HG03039 (cell line): ENCODE measurements around the gene ZNF469.

Experiments
- ATAC-seq: cut with Tn5 transposase; IDR thresholded peaks from one replicate; pipeline ENCODE4 v1.9.1; 2021; ENCODE audit warnings: mild to moderate bottlenecking, moderate library complexity; ENCODE audit not compliant: unreplicated experiment

Gene ZNF469

DNA sequence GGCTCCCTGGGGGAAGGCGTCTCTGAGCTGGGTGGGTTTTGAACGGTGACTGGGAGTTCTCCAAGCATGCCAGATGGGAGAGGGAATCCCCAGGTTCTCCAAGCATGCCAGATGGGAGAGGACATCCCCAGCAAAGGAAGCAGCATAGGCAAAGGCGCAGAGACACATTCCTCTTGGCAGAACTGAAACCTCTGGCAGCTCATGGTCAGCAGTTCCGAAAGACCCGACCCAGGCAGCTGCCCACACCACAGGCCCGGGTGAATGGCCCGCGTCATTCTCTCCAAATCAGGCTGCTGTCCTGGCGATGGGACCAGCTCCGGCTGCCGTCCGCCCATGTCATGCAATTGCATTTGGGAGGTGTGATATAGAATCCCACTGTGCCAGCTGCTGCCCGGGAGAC, 8.0 kb downstream of the ZNF469 start:
- no peak for ATAC-seq

DNA sequence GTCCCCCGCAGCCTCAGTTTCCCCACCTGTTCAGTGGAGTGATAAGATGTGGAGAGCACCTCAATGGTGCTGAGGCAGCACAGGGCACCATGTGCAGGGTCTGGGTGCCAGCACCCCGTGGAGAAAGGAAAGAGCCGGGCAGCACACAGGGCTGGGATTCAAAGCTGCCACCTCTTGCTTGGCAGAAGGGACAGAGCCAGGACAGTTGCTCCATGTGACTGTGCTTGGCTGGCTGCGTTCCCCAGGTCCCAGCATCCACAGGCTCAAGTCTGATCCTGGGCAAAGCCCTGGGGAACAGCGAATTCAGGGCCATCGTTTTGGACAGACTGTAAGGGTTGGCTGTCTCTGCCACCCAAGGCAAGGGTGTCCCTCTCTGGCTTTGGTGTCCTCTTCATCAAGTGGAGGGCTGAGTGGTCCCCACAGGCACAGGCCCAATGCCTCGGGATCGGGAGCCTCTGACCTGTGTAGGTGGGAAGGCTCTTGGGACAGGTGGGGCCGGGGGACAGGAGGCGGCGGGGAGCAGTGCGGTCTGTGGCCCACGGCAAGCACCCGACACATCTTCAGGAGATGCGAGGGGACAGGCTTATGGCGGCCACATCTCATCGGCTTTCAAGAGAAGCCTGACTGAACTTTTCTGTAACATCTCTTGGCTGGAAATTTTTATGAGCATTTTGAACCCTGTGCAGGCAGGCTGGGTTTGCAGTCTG, 8.5 kb downstream of the ZNF469 start:
- ATAC-seq = no peak

DNA sequence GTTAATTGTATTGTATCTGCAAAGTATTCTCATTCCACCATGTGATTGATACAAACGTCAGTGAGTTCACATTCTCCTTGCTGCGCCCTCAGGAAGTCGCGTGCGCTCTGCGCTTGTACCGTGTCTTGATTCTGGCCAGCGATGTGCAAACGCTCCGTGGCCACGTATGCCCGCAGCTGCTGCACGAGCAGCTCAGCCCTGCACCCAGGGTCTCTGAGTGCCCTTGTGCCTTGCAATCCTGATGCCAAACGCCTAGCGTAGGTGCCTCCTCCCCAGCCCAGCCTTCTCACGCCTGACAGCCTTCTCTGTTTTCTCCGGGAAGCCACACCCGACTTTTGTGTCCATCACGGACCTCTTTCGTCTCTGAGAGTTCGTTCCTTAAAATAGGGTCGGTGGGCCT, 9.4 kb downstream of the ZNF469 start:
- ATAC-seq = no peak

DNA sequence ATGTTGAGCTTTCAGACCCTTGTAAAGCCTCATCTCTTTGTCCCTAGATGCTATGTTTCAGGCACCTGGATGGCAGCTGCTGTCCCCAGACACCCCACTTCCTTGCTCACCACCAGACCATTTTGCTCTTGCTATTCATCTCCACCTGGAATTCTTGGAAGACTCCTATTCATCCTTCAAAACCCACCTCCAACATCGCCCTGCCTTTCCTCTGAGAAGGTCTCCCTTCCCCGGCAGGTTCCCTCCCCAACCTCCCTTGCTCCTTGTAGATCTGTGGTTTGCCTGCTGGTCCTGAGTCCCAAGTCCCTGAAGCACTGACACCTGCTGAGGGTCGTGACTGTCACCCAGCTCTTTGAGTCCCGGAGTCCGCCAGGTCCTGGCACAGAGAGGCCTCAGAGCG, 9.9 kb downstream of the ZNF469 start:
- no peak for ATAC-seq

DNA sequence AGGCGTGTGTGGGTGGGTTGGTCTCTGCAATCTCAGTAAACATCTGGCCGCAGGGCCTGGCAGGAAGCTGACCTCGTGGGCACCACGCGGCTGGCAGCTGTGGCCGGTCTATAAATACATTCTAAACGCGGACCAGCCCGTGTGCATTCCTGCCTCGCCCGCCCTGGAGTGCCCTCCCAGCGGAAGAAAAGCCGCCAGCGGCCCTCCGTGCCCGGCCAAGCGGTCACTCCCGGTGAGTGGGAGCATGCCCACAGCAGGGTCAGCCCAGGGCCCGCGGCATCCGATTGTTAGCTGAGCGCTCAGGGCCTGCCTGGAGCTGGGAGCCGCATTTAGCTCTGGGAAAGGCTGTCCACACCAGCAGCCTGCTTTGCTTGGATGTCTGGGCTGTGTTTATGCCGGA, 10.3 kb downstream of the ZNF469 start:
- ATAC-seq = no peak

DNA sequence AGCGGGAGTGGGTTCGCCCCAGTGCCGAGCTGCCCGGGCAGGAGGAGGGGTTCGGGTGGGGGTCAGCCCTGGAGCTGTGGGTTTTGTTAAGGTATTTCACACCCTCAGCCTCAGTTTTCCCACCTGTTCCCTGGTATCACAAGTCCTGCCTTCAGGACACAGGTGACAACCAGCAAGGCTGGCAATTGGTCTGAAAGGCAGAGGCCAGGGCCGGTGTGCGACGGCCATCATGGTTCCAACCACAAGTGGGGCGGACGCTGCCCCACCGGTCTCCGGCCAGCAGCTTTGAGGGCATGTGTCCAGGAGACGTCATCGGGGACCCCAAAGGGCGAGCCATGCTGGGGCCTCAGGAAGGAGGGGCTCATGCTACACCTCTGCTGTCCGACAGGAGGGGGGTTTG, 10.8 kb downstream of the ZNF469 start:
- ATAC-seq = no peak

DNA sequence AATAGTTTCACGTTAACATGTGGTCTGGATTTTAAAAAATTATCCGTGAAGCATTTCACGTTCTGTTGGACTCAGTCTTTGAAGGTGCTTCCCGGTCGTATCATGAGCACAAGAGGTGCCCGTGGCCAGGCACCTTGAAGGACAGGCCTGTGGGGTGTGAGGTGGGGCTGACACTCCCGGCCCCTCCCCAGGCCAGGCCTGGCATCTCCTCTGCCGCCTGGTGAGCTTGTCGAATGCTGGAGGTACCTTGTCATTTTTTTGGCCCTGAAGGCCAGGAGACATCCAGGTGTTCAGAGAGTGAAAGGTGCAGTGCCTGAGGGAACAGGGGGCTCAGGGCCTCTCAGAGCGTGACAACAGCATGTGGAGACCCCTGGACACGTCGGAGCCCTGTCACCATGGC, 11.7 kb downstream of the ZNF469 start:
- no peak for ATAC-seq

DNA sequence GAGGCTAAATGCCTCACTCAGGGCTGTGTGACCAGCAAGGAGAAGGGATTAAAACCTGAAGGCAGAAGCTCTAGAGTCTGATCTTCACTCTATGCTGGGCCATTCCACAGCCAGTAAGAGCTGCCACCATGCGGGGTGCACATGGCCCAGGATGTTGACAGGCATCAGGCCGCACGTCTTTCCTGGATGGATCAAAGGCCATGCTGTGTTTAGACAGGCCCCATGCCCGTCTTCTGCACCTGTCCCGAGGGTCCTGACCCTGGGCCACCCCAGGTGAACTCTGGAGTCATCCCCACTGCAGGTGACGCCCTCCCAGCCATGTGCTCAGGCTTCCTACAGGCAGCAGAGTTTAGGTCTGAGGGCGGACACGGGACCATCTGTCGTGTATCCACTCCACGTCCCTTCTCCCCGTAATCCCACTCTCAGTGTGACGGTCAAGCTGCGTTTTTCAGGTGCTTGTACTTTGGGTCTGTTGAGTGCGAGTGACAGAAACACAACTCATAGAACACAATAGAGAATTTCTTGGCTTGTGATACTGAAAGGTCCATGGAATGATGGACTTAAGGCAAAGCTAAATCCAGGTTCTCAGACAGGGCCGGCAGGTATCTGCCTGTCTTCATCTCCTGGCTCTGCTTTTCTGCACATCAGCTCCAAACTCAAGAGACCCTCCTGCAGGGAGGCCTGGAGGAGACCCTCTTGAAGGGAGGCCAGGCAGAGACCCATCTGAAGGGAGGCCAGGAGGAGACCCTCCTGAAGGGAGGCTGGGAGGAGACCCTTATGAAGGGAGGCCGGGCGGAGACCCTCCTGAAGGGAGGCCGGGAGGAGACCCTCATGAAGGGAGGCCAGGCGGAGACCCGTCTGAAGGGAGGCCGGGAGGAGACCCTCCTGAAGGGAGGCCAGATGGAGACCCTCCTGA, 13.2 kb downstream of the ZNF469 start:
- ATAC-seq = no peak

DNA sequence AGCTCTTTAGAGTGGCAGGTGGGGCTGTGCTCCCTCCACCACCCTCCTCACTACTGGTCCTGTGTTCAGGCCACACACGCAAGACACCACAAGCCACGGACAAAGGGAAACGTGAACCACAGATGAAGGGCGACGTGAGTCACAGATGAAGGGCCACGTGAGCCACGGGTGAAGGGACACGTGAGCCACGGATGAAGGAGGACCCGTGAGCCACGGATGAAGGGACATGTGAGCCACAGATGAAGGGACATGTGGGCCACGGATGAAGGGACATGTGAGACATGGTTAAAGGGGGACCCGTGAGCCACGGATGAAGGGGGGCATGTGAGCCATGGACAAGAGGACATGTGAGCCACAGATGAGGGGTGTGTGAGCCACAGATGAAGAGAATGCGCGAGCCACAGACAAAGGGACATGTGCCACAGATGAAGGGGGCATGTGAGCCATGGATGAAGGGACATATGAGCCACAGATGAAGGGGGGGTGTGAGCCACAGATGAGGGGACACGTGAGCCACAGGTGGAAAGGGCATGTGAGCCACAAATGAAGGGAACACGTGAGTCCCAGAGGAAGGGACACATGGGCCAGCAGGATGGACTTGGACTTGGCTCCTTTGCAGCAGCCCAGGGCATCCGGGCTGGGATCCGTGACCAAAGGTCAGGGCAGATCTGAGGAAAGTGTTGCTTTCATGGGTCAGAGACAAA, 15.6 kb downstream of the ZNF469 start:
- no peak for ATAC-seq

DNA sequence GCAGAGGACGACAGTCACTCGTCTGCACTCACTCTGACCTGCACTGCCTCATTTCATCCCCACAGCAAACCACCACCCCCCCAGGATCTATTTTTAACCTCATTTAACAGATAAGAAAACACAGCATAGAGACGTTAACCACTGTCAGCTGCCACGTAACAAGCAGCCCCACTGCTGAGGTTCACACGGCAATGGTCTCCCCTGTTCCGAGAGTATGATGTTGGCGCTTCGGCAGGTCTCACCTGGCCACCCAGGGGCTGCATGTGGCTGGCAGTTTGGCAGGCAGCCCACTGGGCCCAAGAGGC, 16.1 kb downstream of the ZNF469 start:
- no peak for ATAC-seq

DNA sequence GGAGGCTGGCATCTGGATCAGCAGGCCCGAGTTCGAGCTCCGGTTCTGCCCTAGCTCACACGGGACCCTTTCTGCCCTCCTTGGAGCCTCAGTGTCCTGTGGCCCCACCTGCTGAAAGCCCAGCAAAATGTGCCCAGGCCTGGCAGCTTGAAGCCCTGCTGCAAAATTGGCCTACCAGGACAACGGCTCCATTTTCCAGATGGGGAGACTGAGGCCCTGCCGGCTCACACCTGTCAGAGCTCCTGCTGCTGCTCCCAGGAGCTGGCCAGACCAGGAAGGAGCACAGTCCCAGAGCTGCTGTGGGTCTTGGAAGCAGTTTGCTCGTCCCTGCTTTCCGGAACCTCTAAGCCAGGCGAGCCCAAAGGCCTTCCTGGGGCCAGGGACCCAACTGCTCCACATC, 17.4 kb downstream of the ZNF469 start:
- no peak for ATAC-seq

DNA sequence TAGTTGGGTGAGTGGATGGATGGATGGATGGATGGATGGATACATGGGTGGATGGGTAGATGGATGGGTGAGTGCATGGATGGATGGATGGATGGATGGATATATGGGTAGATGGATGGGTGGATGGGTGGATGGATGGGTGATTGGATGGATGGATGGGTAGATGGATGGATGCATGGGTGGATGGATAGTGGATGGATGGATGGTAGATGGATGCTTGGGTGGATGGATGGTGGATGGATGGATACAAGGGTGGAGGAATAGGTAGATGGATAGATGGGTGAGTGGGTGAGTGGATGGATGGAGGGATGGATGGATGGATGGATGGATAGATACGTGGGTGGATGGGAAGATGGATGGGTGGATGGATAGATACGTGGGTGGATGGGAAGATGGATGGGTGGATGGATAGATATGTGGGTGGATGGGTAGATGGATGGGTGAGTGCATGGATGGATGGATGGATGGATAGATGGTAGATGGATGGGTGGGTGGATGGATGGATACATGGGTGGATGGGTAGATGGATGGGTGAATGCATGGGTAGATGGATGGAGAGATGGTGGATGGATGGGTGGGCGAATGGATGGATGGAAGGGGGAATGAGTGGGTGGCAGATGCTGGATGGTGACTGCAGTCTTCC, 19.0 kb downstream of the ZNF469 start:
- ATAC-seq = no peak

DNA sequence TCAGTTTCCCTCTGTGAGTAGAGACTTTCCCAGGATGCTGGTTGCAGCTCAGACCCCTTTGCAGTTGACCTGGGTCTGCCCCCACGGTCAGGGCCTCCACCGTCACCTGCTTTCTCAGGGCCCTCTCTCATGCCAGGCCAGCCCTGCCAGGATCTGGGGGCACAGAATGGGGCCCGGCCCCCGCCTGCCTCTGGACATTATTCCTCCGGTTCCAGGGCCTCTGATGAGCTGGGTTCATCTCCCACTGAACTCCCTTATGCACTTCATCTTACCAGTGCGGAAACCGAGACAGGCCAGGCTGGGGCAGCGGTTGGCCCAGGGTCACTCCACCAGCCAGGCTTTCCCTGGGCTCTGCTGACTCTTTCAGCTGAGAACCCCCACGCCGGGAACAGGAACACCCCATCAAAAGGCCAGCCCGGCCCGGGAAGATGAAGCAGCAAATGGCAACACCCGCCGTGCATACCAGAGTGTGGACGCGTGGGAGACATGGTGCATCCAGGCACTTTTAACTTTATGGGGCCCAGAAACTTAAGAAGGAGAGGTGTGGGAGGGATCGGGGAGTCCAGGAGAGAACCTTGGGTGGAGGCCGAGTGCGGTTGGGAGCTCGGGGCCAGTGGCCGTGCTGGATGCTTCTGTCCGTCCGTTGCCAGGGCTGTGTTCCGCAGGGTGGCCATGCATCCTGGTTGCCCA, 19.9 kb downstream of the ZNF469 start:
- no peak for ATAC-seq

DNA sequence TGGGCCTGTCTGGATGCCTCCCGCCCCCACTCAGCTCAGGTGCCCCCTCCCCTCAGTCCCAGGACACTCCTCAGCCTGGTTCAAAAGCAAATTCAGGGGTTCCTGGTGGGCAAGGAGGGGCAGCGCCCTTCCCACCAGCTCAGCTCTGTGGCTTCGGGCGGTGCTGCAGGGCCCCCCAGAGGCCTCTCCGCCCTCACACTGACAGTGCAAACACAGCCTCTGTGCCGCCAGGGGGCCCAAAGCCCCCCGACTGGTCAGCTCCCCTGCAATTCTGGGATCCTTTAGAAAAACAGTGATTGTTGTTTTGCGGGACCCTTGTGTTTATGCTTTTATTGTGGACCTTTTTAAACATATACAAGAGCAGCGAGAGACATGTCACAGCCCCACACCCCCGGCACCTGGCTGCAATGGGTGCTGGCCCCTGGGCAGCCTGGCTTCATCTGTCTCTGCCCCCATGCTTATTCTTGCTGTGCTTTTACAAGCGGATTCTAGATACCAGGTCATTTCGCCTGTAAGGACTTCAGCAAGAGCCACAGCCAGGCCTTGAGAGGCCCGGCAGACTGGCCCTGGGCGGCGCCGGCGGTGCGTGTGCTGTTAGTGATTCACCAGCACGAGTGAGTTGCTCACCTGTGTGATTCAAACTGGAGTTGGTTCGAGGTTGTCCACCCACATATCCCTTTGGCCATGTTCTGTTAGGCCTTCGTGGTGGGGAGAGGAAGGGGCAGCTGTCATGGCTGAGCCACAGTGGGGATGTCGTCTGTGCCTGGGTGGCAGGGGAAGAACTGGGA, 21.2 kb downstream of the ZNF469 start:
- no peak for ATAC-seq

DNA sequence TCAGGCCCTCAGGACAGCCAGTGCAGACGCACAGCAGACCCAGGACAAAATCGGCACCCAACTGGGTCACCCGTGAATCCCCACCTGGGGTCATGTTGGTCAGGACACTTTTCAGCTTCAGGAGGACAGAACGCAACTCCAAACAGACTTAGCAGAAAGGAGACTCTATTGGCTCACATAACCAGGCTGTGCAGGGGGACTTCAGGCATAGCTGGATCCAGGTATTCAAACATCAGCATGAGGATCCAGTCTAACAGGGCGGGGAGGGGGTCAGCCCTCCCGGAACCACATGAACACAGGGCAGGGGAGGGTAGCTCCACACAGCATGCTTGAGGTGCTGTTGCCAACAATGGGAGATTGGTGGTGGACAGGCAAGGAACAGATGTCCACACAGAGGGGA, 22.0 kb downstream of the ZNF469 start:
- no peak for ATAC-seq

DNA sequence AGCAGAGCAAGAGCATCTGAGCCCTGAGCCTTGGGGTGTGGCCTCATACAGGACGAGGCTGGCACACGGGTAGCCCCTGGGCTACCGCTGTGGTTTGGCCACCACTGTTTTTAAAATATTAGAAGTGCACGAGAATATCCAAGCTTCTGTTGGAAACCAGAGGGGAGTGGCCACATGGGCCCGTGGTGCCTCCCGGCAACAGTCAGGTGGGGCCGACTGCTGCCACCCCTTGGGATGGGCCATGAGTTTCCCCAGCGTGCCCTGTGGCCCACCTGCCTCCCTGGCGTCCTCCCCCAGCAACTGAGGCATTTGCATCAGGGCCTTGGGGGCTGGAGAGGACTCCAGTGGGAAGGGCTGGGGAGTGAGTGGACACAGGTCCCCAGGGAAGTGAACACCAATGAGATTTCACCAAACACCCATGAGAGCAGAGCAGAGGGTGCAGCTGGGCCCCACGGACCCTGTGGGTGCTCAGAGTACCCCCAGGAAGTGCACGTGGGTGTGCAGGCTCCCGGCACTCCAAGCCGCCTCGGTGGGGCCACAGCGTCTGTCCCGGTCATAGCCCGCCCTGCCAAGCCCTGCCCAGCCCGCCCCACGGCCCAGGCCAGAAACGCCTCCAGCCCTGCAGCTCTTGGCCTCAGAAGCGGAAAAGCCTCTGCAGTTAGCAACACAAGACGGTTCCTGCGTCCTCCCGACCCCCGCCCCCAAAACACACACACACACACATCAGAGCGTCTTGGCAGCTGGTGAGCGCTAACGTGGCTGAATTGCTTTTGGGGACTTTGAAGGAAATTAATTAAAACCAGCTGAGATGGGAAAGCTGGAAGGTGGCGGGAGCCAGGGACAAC, 22.7 kb downstream of the ZNF469 start:
- no peak for ATAC-seq

DNA sequence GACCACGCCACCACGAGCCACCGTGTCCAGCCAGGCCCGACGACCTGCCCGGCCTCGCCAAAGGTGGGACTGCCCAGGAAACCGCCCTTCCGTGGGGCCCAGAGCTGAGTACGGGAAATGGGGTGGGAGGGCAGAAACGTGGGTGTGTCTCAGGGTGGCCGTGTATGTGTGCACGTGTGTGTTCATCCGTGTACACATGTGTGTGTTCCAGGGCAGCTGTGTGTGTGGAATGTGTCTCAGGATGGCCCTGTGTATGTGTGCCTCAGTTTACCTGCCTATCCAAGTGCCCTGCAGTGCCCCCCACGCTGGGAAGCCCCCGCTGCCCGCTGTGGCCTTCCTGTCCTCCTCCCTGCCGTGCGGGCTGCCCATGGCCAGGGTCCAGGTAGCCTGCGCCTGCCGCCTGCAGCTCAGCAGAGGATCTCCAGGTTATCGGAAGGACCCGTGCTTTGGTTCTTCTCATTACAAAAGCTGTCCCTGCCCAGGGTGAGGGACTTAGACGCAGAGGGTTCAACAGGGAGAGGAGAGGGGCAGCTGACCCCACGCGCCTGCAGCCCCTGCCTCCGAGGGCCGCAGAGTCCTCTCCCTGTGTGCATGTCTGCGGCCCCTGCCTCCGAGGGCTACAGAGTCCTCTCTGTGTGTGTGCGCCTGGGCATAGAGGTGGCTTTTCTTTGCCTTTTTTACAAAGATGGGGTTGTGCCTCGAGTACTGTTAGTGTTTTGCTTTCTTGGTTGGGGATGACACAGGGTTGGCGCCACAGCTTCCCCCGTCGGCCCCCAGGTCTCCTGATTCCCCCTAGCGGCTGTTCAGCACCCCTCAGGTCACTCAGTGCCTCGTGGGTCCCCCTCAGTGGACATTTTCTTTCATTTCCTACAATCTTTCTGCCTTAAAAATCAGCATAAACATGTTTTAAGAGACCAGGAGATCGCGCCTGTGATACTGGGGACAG, 23.6 kb downstream of the ZNF469 start:
- no peak for ATAC-seq

DNA sequence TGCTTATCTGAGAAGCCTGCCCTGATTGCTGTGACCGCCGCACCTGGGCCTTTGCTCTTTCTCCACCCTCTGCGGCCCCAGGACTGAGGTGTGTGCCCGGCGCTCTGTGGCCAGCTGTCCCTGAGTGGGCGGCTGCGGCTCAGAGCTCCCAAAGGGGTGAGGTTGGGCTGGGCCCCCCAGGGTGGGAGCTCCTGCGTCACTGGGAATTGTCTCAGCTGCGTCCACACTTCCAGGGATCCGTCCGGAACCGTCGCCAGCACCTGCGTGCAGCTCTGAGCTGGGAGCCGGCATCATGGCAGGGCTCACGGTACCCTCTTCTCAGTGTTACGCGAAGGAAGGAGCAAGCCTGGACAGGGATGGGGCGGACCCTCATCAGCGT, 24.3 kb downstream of the ZNF469 start:
- ATAC-seq = no peak
